ENCODE results near the gene MED12L.

The MED12L gene

GRCh38 chr3:151276687-151277042, 191.2 kb downstream of the MED12L start:
- Histone ChIP-seq H3K4me3 (ENCODE audit: low read length) (no peak overlapping the region), H3K27me3 (ENCODE audit: insufficient read depth, low read length) (no peaks in the 10 kb centered on the region), H3K4me1 (ENCODE audit: insufficient read depth, low read length) (no peaks in the 10 kb centered on the region), H3K9me3 (ENCODE audit: low read length) (no peaks in the 10 kb centered on the region), H3K36me3 (ENCODE audit: insufficient read depth, low read length) (no peaks in the 10 kb centered on the region), H2AFZ (ENCODE audit: low read depth, low read length) (no peak overlapping the region)

- no peaks in the 10 kb centered on the region for H3K36me3 ChIP-seq (ENCODE audit: insufficient read depth, low read length)
- no peak within 1 kb of the TSS for H2AFZ ChIP-seq (ENCODE audit: low read depth, low read length)
- H3K9me3 ChIP-seq (ENCODE audit: low read length) = no peaks in the 10 kb centered on the region
- no peaks in the 10 kb centered on the region for H3K4me1 ChIP-seq (ENCODE audit: insufficient read depth, low read length)
- H3K27me3 ChIP-seq (ENCODE audit: insufficient read depth, low read length) = no peaks in the 10 kb centered on the region
- H3K4me3 ChIP-seq (ENCODE audit: low read length) = no peak within 1 kb of the TSS
Measured at GRCh38 chr3:151278230-151278629, 192.8 kb downstream of the MED12L start, which contains the start of gene P2RY14. TSS of gene P2RY14 (minus strand) at chr3:151278542. CDS start at chr3:151214316, 64,226 bp downstream.

GRCh38 chr3:151281671-151282324, 196.3 kb downstream of the MED12L start:
- no peak overlapping the region for H2AFZ ChIP-seq (ENCODE audit: low read depth, low read length)
- no peak overlapping the region for H3K4me3 ChIP-seq (ENCODE audit: low read length)
- no peaks in the 10 kb centered on the region for H3K9me3 ChIP-seq (ENCODE audit: low read length)
- H3K36me3 ChIP-seq (ENCODE audit: insufficient read depth, low read length) = no peaks in the 10 kb centered on the region
- H3K27me3 ChIP-seq (ENCODE audit: insufficient read depth, low read length) = no peaks in the 10 kb centered on the region
- no peaks in the 10 kb centered on the region for H3K4me1 ChIP-seq (ENCODE audit: insufficient read depth, low read length)

GRCh38 chr3:151282921-151283320, 197.5 kb downstream of the MED12L start:
- Histone ChIP-seq H2AFZ (ENCODE audit: low read depth, low read length) (no peak overlapping the region), H3K9me3 (ENCODE audit: low read length) (no peaks in the 10 kb centered on the region), H3K27me3 (ENCODE audit: insufficient read depth, low read length) (no peaks in the 10 kb centered on the region), H3K36me3 (ENCODE audit: insufficient read depth, low read length) (no peaks in the 10 kb centered on the region), H3K4me1 (ENCODE audit: insufficient read depth, low read length) (no peaks in the 10 kb centered on the region), H3K4me3 (ENCODE audit: low read length) (no peak overlapping the region)

GRCh38 chr3:151283387-151283786, 197.9 kb downstream of the MED12L start:
- no peaks in the 10 kb centered on the region for H3K36me3 ChIP-seq (ENCODE audit: insufficient read depth, low read length)
- no peaks in the 10 kb centered on the region for H3K9me3 ChIP-seq (ENCODE audit: low read length)
- H2AFZ ChIP-seq (ENCODE audit: low read depth, low read length) = no peak overlapping the region
- no peaks in the 10 kb centered on the region for H3K27me3 ChIP-seq (ENCODE audit: insufficient read depth, low read length)
- no peak overlapping the region for H3K4me3 ChIP-seq (ENCODE audit: low read length)
- H3K4me1 ChIP-seq (ENCODE audit: insufficient read depth, low read length) = no peaks in the 10 kb centered on the region

- H3K9me3 ChIP-seq (ENCODE audit: low read length) = no peaks in the 10 kb centered on the region
- H3K4me1 ChIP-seq (ENCODE audit: insufficient read depth, low read length) = no peaks in the 10 kb centered on the region
- H3K36me3 ChIP-seq (ENCODE audit: insufficient read depth, low read length) = no peaks in the 10 kb centered on the region
- no peak overlapping the region for H2AFZ ChIP-seq (ENCODE audit: low read depth, low read length)
- H3K4me3 ChIP-seq (ENCODE audit: low read length) = no peak overlapping the region
- no peaks in the 10 kb centered on the region for H3K27me3 ChIP-seq (ENCODE audit: insufficient read depth, low read length)
Measured at GRCh38 chr3:151283907-151284461, 198.5 kb downstream of the MED12L start.

- Histone ChIP-seq H3K9me3 (ENCODE audit: low read length) (no peaks in the 10 kb centered on the region), H3K4me3 (ENCODE audit: low read length) (no peak overlapping the region), H3K27me3 (ENCODE audit: insufficient read depth, low read length) (no peaks in the 10 kb centered on the region), H2AFZ (ENCODE audit: low read depth, low read length) (no peak overlapping the region), H3K4me1 (ENCODE audit: insufficient read depth, low read length) (no peaks in the 10 kb centered on the region), H3K36me3 (ENCODE audit: insufficient read depth, low read length) (no peaks in the 10 kb centered on the region)
Measured at GRCh38 chr3:151285940-151286339, 200.5 kb downstream of the MED12L start.

- no peaks in the 10 kb centered on the region for H3K4me1 ChIP-seq (ENCODE audit: insufficient read depth, low read length)
- no peaks in the 10 kb centered on the region for H3K36me3 ChIP-seq (ENCODE audit: insufficient read depth, low read length)
- no peak overlapping the region for H3K4me3 ChIP-seq (ENCODE audit: low read length)
- no peaks in the 10 kb centered on the region for H3K9me3 ChIP-seq (ENCODE audit: low read length)
- H2AFZ ChIP-seq (ENCODE audit: low read depth, low read length) = no peak overlapping the region
- H3K27me3 ChIP-seq (ENCODE audit: insufficient read depth, low read length) = no peaks in the 10 kb centered on the region
Measured at GRCh38 chr3:151289445-151289844, 204.0 kb downstream of the MED12L start.

- no peak overlapping the region for H2AFZ ChIP-seq (ENCODE audit: low read depth, low read length)
- no peaks in the 10 kb centered on the region for H3K9me3 ChIP-seq (ENCODE audit: low read length)
- no peaks in the 10 kb centered on the region for H3K27me3 ChIP-seq (ENCODE audit: insufficient read depth, low read length)
- no peaks in the 10 kb centered on the region for H3K4me1 ChIP-seq (ENCODE audit: insufficient read depth, low read length)
- H3K36me3 ChIP-seq (ENCODE audit: insufficient read depth, low read length) = no peaks in the 10 kb centered on the region
- H3K4me3 ChIP-seq (ENCODE audit: low read length) = no peak overlapping the region
Measured at GRCh38 chr3:151290673-151291072, 205.2 kb downstream of the MED12L start.

- H3K27me3 ChIP-seq (ENCODE audit: insufficient read depth, low read length) = no peaks in the 10 kb centered on the region
- no peak overlapping the region for H3K4me3 ChIP-seq (ENCODE audit: low read length)
- H2AFZ ChIP-seq (ENCODE audit: low read depth, low read length) = no peak overlapping the region
- H3K4me1 ChIP-seq (ENCODE audit: insufficient read depth, low read length) = no peaks in the 10 kb centered on the region
- no peaks in the 10 kb centered on the region for H3K36me3 ChIP-seq (ENCODE audit: insufficient read depth, low read length)
- H3K9me3 ChIP-seq (ENCODE audit: low read length) = no peaks in the 10 kb centered on the region
Measured at GRCh38 chr3:151293127-151293526, 207.7 kb downstream of the MED12L start.

- H3K4me1 ChIP-seq (ENCODE audit: insufficient read depth, low read length) = no peaks in the 10 kb centered on the region
- no peaks in the 10 kb centered on the region for H3K9me3 ChIP-seq (ENCODE audit: low read length)
- no peaks in the 10 kb centered on the region for H3K27me3 ChIP-seq (ENCODE audit: insufficient read depth, low read length)
- no peaks in the 10 kb centered on the region for H3K36me3 ChIP-seq (ENCODE audit: insufficient read depth, low read length)
- no peak overlapping the region for H2AFZ ChIP-seq (ENCODE audit: low read depth, low read length)
- H3K4me3 ChIP-seq (ENCODE audit: low read length) = no peak overlapping the region
Measured at GRCh38 chr3:151296226-151296625, 210.8 kb downstream of the MED12L start.

- H3K4me3 ChIP-seq (ENCODE audit: low read length) = no peak overlapping the region
- no peak overlapping the region for H2AFZ ChIP-seq (ENCODE audit: low read depth, low read length)
- no peaks in the 10 kb centered on the region for H3K9me3 ChIP-seq (ENCODE audit: low read length)
- H3K4me1 ChIP-seq (ENCODE audit: insufficient read depth, low read length) = no peaks in the 10 kb centered on the region
- no peaks in the 10 kb centered on the region for H3K27me3 ChIP-seq (ENCODE audit: insufficient read depth, low read length)
- H3K36me3 ChIP-seq (ENCODE audit: insufficient read depth, low read length) = no peaks in the 10 kb centered on the region
Measured at GRCh38 chr3:151297429-151297828, 212.0 kb downstream of the MED12L start.

GRCh38 chr3:151299006-151299405, 213.5 kb downstream of the MED12L start:
- H3K4me1 ChIP-seq (ENCODE audit: insufficient read depth, low read length) = no peaks in the 10 kb centered on the region
- H3K9me3 ChIP-seq (ENCODE audit: low read length) = no peaks in the 10 kb centered on the region
- H3K4me3 ChIP-seq (ENCODE audit: low read length) = no peak overlapping the region
- no peak overlapping the region for H2AFZ ChIP-seq (ENCODE audit: low read depth, low read length)
- no peaks in the 10 kb centered on the region for H3K36me3 ChIP-seq (ENCODE audit: insufficient read depth, low read length)
- H3K27me3 ChIP-seq (ENCODE audit: insufficient read depth, low read length) = no peaks in the 10 kb centered on the region

GRCh38 chr3:151300539-151300938, 215.1 kb downstream of the MED12L start:
- Histone ChIP-seq H3K9me3 (ENCODE audit: low read length) (no peaks in the 10 kb centered on the region), H3K4me1 (ENCODE audit: insufficient read depth, low read length) (no peaks in the 10 kb centered on the region), H2AFZ (ENCODE audit: low read depth, low read length) (no peak overlapping the region), H3K36me3 (ENCODE audit: insufficient read depth, low read length) (no peaks in the 10 kb centered on the region), H3K4me3 (ENCODE audit: low read length) (no peak overlapping the region), H3K27me3 (ENCODE audit: insufficient read depth, low read length) (no peaks in the 10 kb centered on the region)

All from neuron (in vitro differentiated cells).